ENCODE measurements around the gene ANK2. TPM values are rescaled to one million over a fixed set of nuclear protein-coding genes. Genes with fewer than 3 reads are reported as not detected.

Gene ANK2
- polyA plus RNA-seq, 1 donor (not counting 4 experiments of a cell fraction or from before 2014, with no cell fraction given), result 0.22 TPM

- DNase-seq (ENCODE audit: low read depth, low spot score) (no peak), FAIRE-seq (no peak)
- no peaks in the 10 kb centered on the region for H3K4me1 ChIP-seq (ENCODE audit: control insufficient read depth, extremely low read depth, insufficient read depth, low read length)
- no peak for TF ChIP-seq CTCF (optimal IDR thresholded peaks at IDR 0.05 in 1 of 3, IDR thresholded peaks at IDR 0.05 in 1 of 3, conservative IDR thresholded peaks at IDR 0.05 in 1 of 3; ENCODE audit: extremely low read depth in 1 of 3, insufficient read depth in 2 of 3, low read length in 3 of 3)
- no peak for TF ChIP-seq EZH2 (IDR thresholded peaks at IDR 0.05; ENCODE audit: low read length)
- no peak overlapping the region for H3K4me3 ChIP-seq (ENCODE audit: control insufficient read depth in 2 of 3, extremely low read depth in 1 of 3, insufficient read depth in 2 of 3, low read depth in 1 of 3, low read length in 3 of 3)
- no peak overlapping the region for H3K9ac ChIP-seq (ENCODE audit: control insufficient read depth, extremely low read depth, insufficient read depth, low read length)
- H3K36me3 ChIP-seq (ENCODE audit: control insufficient read depth in 2 of 2, extremely low read depth in 1 of 2, insufficient read depth in 2 of 2, low read length in 2 of 2), result no peaks in the 10 kb centered on the region
- no peak overlapping the region for H2AFZ ChIP-seq (ENCODE audit: control insufficient read depth, low read length)
- H3K27ac ChIP-seq (ENCODE audit: control insufficient read depth, insufficient read depth, low read length), result no peak overlapping the region
- no peaks in the 10 kb centered on the region for H3K27me3 ChIP-seq (ENCODE audit: control insufficient read depth, extremely low read depth, insufficient read depth, low read length)
- no peaks in the 10 kb centered on the region for H3K9me1 ChIP-seq (ENCODE audit: control insufficient read depth, extremely low read depth, insufficient read depth, low read length)
- H4K20me1 ChIP-seq (ENCODE audit: control insufficient read depth, extremely low read depth, insufficient read depth, low read length), result no peaks in the 10 kb centered on the region
- H3K9me3 ChIP-seq (ENCODE audit: control insufficient read depth, low read depth, low read length), result no peaks in the 10 kb centered on the region
- dilution Hi-C loops (cut with MboI; ENCODE audit: extremely low pct_ligation_motif_present, low sequenced_read_pairs), result no loop called here
- H3K4me2 ChIP-seq (ENCODE audit: control insufficient read depth, extremely low read depth, insufficient read depth, low read depth, low read length), result no peak overlapping the region
- no peaks in the 10 kb centered on the region for H3K79me2 ChIP-seq (ENCODE audit: control insufficient read depth, insufficient read depth, low read length)
These were observed 28.5 kb upstream of the ANK2 start for GRCh38 chr4:113020966-113021365.

GRCh38 chr4:113024388-113024787 lies 25.1 kb upstream of the ANK2 start:
- Histone ChIP-seq H3K9ac (ENCODE audit: control insufficient read depth, extremely low read depth, insufficient read depth, low read length) (no peak overlapping the region), H3K27me3 (ENCODE audit: control insufficient read depth, extremely low read depth, insufficient read depth, low read length) (no peaks in the 10 kb centered on the region), H3K9me1 (ENCODE audit: control insufficient read depth, extremely low read depth, insufficient read depth, low read length) (no peaks in the 10 kb centered on the region), H3K4me1 (ENCODE audit: control insufficient read depth, extremely low read depth, insufficient read depth, low read length) (no peaks in the 10 kb centered on the region), H3K4me3 (ENCODE audit: control insufficient read depth in 2 of 3, extremely low read depth in 1 of 3, insufficient read depth in 2 of 3, low read depth in 1 of 3, low read length in 3 of 3) (no peak overlapping the region), H3K36me3 (ENCODE audit: control insufficient read depth in 2 of 2, extremely low read depth in 1 of 2, insufficient read depth in 2 of 2, low read length in 2 of 2) (no peaks in the 10 kb centered on the region), H4K20me1 (ENCODE audit: control insufficient read depth, extremely low read depth, insufficient read depth, low read length) (no peaks in the 10 kb centered on the region), H3K4me2 (ENCODE audit: control insufficient read depth, extremely low read depth, insufficient read depth, low read depth, low read length) (no peak overlapping the region), H3K9me3 (ENCODE audit: control insufficient read depth, low read depth, low read length) (no peaks in the 10 kb centered on the region), H2AFZ (ENCODE audit: control insufficient read depth, low read length) (no peak overlapping the region), H3K79me2 (ENCODE audit: control insufficient read depth, insufficient read depth, low read length) (no peaks in the 10 kb centered on the region), H3K27ac (ENCODE audit: control insufficient read depth, insufficient read depth, low read length) (no peak overlapping the region)
- DNase-seq (ENCODE audit: low read depth, low spot score) (no peak), FAIRE-seq (no peak)
- dilution Hi-C loops (cut with MboI; ENCODE audit: extremely low pct_ligation_motif_present, low sequenced_read_pairs), result no loop called here
- no peak for TF ChIP-seq CTCF (optimal IDR thresholded peaks at IDR 0.05 in 1 of 3, IDR thresholded peaks at IDR 0.05 in 1 of 3, conservative IDR thresholded peaks at IDR 0.05 in 1 of 3; ENCODE audit: extremely low read depth in 1 of 3, insufficient read depth in 2 of 3, low read length in 3 of 3)
- TF ChIP-seq EZH2 (IDR thresholded peaks at IDR 0.05; ENCODE audit: low read length), result no peak
